ENCODE results near the gene UBE2C. TPM values are rescaled to one million over a fixed set of nuclear protein-coding genes. Genes with fewer than 3 reads are reported as not detected.

The UBE2C gene
- total RNA-seq, 1 experiment from 2014 or later, result 268 TPM

DNA sequence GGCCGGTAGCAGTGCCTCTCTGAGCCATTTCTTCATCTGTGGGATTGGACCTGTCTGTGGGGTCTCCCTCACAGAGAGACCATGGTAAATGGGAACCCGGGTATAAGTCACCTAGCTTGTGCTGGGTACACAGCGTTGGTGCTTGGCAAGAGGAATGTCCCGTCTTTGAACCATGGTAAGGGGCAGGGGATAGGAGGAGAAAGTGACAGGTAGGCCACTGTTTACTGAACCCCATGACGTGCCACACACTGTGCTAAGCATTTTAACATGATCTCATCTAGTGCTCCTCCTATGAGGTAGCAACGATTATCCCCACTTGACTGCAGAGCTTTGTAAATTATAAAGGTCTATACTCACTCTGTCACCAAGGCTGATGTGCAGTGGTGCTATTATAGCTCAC, 15.3 kb downstream of the UBE2C start:
- H3K9ac ChIP-seq (ENCODE audit: extremely low read depth, insufficient read length, low read length), result no peak overlapping the region
- no peak overlapping the region for H3K27ac Mint-ChIP-seq
- no peak overlapping the region for H4K8ac ChIP-seq (replicated peaks; ENCODE audit: insufficient read length, low read depth, low read length)
- H3K4ac ChIP-seq (ENCODE audit: low read depth, low read length), result no peak overlapping the region
- no peaks in the 10 kb centered on the region; the same call in 1 of the 2 replicates for H3K27me3 ChIP-seq (ENCODE audit: insufficient read depth, low read length)
- no peaks in the 10 kb centered on the region for H3K79me1 ChIP-seq (ENCODE audit: insufficient read depth, low read depth, low read length, poor library complexity, severe bottlenecking)
- DNase-seq, result no peak
- no peaks in the 10 kb centered on the region for H3K23me2 ChIP-seq (ENCODE audit: insufficient read length, low read depth, low read length, poor library complexity, severe bottlenecking)
- peaks cover 23% of the 10 kb centered on the region for H3K27me3 Mint-ChIP-seq (ENCODE audit: low read depth)
- no peak overlapping the region for H3K4me3 Mint-ChIP-seq
- H3K23ac ChIP-seq (ENCODE audit: insufficient read length, low read depth, low read length), result no peak overlapping the region
- H3K4me2 ChIP-seq (ENCODE audit: insufficient read depth, insufficient read length, low read length), result no peak overlapping the region
- no peak overlapping the region for H3K56ac ChIP-seq (ENCODE audit: insufficient read length, low read depth, low read length)
- no peak overlapping the region for H3T11ph ChIP-seq (ENCODE audit: low read length)
- no peaks in the 10 kb centered on the region for H4K20me1 ChIP-seq (ENCODE audit: control insufficient read depth, insufficient read depth, insufficient read length)
- H3K4me1 ChIP-seq (ENCODE audit: insufficient read depth, low read length), result no peaks in the 10 kb centered on the region
- H2AFZ ChIP-seq (ENCODE audit: low read length), result no peak overlapping the region
- H3K9me3 ChIP-seq (ENCODE audit: control insufficient read depth, low read depth, low read length), result no peaks in the 10 kb centered on the region
- no peak overlapping the region for H2BK5ac ChIP-seq (ENCODE audit: insufficient read length, low read length)
- H3K36me3 Mint-ChIP-seq (ENCODE audit: insufficient read depth in 1 of 3, low read depth in 3 of 3), result no peaks in the 10 kb centered on the region; a peak in 1 of 7 replicates
- H2BK120ac ChIP-seq (ENCODE audit: low read depth, low read length, poor library complexity, severe bottlenecking), result no peak overlapping the region
- no peaks in the 10 kb centered on the region; a peak in 1 of 5 replicates for H3K9me3 Mint-ChIP-seq
- H2BK20ac ChIP-seq (ENCODE audit: low read depth, low read length, poor library complexity, severe bottlenecking), result no peak overlapping the region
- no peak overlapping the region for H3K14ac ChIP-seq (ENCODE audit: insufficient read depth, low read length)
- no CpG with 5 or more reads among the region's 6 CpGs for WGBS (ENCODE audit: extremely low coverage, insufficient read length, low lambda C conversion rate)
- H2AK5ac ChIP-seq (ENCODE audit: insufficient read length, low read length), result no peak overlapping the region
- H3K27ac ChIP-seq (ENCODE audit: insufficient read length, low read depth, low read length), result no peak overlapping the region
- H4K91ac ChIP-seq (ENCODE audit: insufficient read length, low read depth, low read length), result no peak overlapping the region
- H3K18ac ChIP-seq (ENCODE audit: insufficient read length, low read depth, low read length), result no peak overlapping the region
- H4K5ac ChIP-seq (ENCODE audit: insufficient read length, low read depth, low read length), result no peak overlapping the region
- H3K4me1 Mint-ChIP-seq, result peaks cover 18 to 40% of the 10 kb centered on the region in 2 experiments
- H2BK15ac ChIP-seq (ENCODE audit: low read depth, low read length), result no peak overlapping the region
- H3K79me2 ChIP-seq (ENCODE audit: insufficient read depth, low read length), result no peaks in the 10 kb centered on the region
- TF ChIP-seq, protein P1, sequence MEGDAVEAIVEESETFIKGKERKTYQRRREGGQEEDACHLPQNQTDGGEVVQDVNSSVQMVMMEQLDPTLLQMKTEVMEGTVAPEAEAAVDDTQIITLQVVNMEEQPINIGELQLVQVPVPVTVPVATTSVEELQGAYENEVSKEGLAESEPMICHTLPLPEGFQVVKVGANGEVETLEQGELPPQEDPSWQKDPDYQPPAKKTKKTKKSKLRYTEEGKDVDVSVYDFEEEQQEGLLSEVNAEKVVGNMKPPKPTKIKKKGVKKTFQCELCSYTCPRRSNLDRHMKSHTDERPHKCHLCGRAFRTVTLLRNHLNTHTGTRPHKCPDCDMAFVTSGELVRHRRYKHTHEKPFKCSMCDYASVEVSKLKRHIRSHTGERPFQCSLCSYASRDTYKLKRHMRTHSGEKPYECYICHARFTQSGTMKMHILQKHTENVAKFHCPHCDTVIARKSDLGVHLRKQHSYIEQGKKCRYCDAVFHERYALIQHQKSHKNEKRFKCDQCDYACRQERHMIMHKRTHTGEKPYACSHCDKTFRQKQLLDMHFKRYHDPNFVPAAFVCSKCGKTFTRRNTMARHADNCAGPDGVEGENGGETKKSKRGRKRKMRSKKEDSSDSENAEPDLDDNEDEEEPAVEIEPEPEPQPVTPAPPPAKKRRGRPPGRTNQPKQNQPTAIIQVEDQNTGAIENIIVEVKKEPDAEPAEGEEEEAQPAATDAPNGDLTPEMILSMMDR (conservative IDR thresholded peaks at IDR 0.05), result no peak
- H2BK12ac ChIP-seq (ENCODE audit: insufficient read length, low read depth, low read length), result no peak overlapping the region
